Neural cell (in vitro differentiated cells): ENCODE results near the gene HBQ1.

ENCODE experiments used
- EP300 ChIP-seq: fragments of 450-650 bp; conservative IDR thresholded peaks from 2 replicates; pipeline ENCODE4 v1.6.1; 2014; ENCODE audit warnings: antibody characterized with exemption, mild to moderate bottlenecking, moderate library complexity; ENCODE audit not compliant: poor library complexity, severe bottlenecking
- EZH2 ChIP-seq: fragments of 200-600, 300-800 bp; shearing (Covaris generic), sonication (generic); IDR thresholded peaks from 2 replicates; pipeline ENCODE4 v1.6.1; 2014; ENCODE audit warnings: antibody characterized with exemption, low read length, borderline replicate concordance, mild to moderate bottlenecking; ENCODE audit not compliant: insufficient read depth, poor library complexity, severe bottlenecking
- MXI1 ChIP-seq: fragments of 450-650 bp; conservative IDR thresholded peaks from 2 replicates; pipeline ENCODE4 v1.6.1; 2014; ENCODE audit warnings: antibody characterized with exemption, mild to moderate bottlenecking; ENCODE audit not compliant: poor library complexity, severe bottlenecking
- POLR2AphosphoS5 ChIP-seq: IDR thresholded peaks from 2 replicates; pipeline ENCODE4 v1.6.1; 2012
- RAD21 ChIP-seq: fragments of 450-650 bp; conservative IDR thresholded peaks from 2 replicates; pipeline ENCODE4 v1.6.1; 2014; ENCODE audit warnings: antibody characterized with exemption, mild to moderate bottlenecking, moderate library complexity
- SMC3 ChIP-seq: fragments of 450-650 bp; conservative IDR thresholded peaks from 2 replicates; pipeline ENCODE4 v1.6.1; 2014; ENCODE audit warnings: antibody characterized with exemption, mild to moderate bottlenecking, moderate library complexity; ENCODE audit not compliant: poor library complexity
- TAF1 ChIP-seq: IDR thresholded peaks from 2 replicates; pipeline ENCODE4 v1.6.1; 2012; ENCODE audit warnings: low read depth
- TF ChIP-seq, protein P1 (sequence below): fragments of 450-650 bp; IDR thresholded peaks from 2 replicates; pipeline ENCODE4 v1.5.1; 2014; ENCODE audit warnings: antibody characterized with exemption, mild to moderate bottlenecking, moderate library complexity; ENCODE audit not compliant: poor library complexity, severe bottlenecking

- TF ChIP-seq POLR2AphosphoS5: no peak
- no peak for TF ChIP-seq TAF1
- no peak for TF ChIP-seq EP300
- TF ChIP-seq, protein P1, sequence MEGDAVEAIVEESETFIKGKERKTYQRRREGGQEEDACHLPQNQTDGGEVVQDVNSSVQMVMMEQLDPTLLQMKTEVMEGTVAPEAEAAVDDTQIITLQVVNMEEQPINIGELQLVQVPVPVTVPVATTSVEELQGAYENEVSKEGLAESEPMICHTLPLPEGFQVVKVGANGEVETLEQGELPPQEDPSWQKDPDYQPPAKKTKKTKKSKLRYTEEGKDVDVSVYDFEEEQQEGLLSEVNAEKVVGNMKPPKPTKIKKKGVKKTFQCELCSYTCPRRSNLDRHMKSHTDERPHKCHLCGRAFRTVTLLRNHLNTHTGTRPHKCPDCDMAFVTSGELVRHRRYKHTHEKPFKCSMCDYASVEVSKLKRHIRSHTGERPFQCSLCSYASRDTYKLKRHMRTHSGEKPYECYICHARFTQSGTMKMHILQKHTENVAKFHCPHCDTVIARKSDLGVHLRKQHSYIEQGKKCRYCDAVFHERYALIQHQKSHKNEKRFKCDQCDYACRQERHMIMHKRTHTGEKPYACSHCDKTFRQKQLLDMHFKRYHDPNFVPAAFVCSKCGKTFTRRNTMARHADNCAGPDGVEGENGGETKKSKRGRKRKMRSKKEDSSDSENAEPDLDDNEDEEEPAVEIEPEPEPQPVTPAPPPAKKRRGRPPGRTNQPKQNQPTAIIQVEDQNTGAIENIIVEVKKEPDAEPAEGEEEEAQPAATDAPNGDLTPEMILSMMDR: no peak
- TF ChIP-seq MXI1: no peak
- no peak for TF ChIP-seq SMC3
- TF ChIP-seq EZH2: no peak
- no peak for TF ChIP-seq RAD21
Observed at GRCh38 chr16:138049-138417, 42.2 kb upstream of the HBQ1 start.
